Activated CD8-positive, alpha-beta memory T cell treated with anti-CD3 and anti-CD28 coated beads, Interleukin-2, amount 50 U/mL, for 48 hours (primary cell): Measurements from ENCODE around the gene C14orf119.

Source experiments
- DNase-seq: peaks from one replicate; pipeline ENCODE4 v3.0.0-alpha.2; 2020

The C14orf119 gene

DNA sequence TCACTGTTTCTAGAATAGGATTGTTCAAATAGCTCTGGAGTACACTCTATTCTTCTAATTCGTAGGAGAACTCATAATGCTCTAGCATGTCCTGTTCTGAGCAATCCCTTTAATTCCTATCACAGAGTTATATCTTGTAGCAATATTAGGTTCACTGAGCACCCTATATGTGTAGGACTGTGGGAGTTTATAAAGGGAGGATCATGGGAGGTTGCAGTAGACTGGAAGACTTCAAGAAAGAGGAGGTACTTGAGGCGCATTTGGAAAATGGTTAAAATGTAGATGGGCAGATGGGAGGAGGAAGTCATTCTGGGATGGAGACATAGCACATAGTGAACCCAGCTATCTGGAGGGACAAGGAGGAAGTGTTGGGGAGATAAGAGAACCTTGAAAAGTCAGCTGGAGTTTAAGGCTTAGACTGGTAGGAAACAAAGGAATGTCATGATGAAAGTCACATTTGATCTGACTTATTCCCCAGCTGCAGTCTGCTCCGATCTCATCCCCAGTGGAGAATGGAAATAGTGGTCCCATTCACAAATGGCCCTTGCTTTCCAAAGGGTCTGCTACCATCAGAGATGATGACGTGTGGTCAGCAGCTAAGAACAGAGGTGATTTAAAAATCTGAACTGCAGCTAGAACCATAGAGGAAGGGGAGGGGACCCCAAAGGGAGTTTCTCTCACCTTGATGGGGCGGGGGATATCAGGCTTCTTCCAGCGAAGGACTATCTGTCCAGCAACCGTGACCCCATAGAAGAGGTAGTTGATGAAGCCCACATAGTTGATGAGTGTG, 33.9 kb downstream of the C14orf119 start:
- DNase-seq = no peak

DNA sequence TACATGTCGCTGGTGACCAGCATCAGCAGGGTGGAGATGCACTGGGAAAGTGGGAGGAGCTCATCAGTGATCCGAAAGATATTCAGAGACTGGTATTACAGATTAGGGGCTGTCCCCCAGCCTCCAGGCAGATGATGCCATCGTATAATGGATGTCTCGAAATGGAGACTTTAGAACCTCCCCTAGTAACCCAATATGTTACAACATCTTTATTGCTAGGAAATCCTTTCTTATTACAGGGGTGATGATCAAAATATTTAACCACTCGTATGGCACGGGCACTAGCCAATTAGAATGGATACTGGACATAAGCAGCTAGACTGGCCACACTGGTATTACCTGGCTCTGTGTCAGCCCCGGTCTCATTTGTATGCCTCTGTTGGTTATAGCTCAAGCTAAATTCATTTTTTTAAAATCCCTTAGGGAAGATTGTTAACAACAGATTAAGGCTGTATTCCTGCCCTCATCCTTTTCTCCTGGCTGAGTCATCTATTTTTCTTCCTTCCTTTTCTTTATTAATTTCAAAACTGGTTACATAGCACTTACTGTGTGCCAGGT, 34.5 kb downstream of the C14orf119 start:
- no peak for DNase-seq

DNA sequence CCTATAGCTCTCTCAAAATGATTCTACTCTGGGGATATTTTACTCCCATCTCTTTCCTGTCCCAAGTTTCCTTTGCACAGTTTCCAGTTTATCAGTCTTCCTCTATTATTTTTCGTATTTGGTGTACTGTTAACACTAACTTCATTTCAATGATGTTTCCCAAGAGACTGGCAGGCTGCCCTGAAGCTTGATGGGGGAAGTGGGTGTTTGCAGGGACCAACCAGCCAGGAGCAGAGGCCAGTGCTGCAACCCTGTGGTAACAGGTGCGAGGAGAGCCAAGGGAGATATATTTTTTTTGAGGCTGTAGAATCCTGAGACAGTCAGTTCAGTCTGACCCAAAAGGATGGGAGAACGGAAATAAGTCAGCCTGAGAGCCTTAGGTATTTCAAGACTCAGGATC, 35.6 kb downstream of the C14orf119 start:
- no peak for DNase-seq

DNA sequence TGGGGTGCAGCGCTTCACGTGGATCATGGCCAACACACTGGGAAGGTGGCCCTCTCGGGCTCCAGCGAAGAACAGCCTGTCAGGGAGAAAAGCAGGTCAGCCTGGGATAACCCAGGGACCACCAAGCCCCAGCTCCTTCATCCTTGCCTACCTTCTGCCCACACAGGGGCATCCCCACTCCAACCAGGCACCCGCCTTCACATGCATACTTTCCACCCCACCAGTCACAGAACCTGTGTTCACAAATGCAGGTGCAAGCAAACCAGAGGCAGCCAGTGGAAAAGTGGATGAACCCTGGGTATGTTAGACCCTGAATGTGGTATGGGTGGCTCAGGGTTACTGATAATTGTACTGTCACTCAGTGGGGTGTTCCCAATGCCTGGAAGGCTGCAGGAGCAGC, 36.2 kb downstream of the C14orf119 start:
- no peak for DNase-seq

DNA sequence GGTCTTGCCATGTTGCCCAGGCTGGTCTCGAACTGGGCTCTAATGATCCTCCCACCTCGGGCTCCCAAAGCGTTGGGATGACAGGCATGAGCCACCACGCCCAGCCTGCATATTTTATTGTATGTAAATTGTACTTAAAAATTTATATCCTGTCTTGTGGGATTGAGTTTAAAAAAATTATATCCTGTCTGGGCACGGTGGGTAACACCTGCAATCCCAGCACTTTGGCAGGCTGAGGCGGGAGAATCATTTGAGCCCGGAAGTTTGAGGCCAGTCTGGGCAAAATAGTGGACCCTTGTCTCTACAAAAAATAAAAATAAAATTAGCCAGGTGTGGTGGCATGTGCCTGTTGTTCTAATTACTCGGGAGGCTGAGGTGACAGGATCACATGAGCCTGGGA, 37.7 kb downstream of the C14orf119 start:
- no peak for DNase-seq

GRCh38 chr14:23136566-23137133, 41.3 kb downstream of the C14orf119 start:
- DNase-seq = no peak

DNA sequence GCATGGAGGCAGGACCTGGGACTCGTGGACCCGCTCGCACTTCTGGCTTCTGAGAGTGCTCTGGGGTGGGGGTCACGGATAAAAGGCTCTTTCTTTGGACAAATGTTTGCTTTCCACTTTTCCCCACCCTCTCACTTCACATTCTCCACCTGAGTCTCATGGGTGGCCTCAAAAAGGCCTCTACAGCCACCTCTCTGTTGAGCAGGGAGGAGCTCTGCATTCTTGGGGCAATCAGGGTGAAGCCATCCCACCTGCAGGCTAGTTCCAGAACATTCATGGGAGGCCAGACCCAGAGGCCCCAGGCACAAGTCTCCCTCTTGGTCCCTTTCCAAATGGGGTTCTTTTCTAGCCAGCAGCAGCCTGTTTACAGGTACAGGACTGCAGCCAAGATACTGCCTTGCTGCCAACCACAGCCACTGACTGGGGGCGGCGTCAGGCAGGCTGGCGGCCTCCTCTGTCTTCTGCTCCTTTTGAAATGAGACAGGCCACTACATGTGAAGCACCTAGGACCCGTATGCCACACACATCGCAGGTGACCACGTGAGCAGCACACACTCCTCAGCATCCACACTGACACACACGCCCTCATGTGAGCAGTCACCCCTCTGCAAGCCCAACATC, 42.0 kb downstream of the C14orf119 start:
- DNase-seq = no peak

- DNase-seq = no peak
These were observed 42.7 kb downstream of the C14orf119 start for GRCh38 chr14:23137813-23138535.

DNA sequence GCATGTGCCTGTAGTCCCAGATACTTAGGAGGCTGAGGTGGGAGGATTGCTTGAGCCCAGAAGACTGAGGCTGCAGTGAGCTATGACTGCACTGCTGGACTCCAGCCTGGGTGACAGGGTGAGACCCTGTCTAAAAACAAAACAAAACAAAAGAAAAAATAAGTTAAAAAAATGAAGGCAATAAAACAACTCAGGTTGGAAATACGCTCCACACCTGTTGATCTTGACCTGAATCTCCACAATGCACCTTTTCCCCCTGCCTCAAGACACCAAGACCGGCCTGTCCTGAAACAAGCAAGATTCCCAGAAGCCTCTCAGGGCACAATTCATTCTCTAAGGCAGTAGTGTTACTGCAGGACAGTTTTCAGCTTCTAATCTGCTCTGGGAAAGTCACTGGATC, 44.6 kb downstream of the C14orf119 start:
- no peak for DNase-seq

DNA sequence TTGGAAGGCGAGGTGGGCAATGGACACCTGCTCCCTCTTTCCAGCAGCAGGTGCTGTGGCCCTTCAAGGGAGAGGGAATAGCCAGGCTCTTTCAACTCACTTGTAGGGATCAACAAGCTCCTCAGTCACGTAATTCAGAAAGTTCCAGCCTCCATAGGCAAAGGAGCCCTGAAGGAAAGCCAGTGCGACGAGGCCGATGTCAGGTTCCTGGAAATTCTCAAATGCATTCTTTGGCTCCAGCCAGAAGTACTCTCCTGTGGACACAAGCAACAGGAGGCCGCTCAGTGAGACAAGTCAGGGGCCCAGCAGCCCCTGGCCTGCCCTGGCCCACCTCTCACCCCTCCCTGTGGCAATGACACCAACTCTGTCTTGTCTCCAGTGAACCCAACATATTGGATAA, 45.1 kb downstream of the C14orf119 start:
- DNase-seq = no peak

GRCh38 chr14:23141706-23142444, 46.6 kb downstream of the C14orf119 start:
- no peak for DNase-seq

- no peak for DNase-seq
These were observed 47.5 kb downstream of the C14orf119 start for GRCh38 chr14:23142826-23143225.

- no peak for DNase-seq
These were observed 48.6 kb downstream of the C14orf119 start for GRCh38 chr14:23143911-23144310.

- no peak for DNase-seq
These were observed 50.6 kb downstream of the C14orf119 start for GRCh38 chr14:23145794-23146350.

DNA sequence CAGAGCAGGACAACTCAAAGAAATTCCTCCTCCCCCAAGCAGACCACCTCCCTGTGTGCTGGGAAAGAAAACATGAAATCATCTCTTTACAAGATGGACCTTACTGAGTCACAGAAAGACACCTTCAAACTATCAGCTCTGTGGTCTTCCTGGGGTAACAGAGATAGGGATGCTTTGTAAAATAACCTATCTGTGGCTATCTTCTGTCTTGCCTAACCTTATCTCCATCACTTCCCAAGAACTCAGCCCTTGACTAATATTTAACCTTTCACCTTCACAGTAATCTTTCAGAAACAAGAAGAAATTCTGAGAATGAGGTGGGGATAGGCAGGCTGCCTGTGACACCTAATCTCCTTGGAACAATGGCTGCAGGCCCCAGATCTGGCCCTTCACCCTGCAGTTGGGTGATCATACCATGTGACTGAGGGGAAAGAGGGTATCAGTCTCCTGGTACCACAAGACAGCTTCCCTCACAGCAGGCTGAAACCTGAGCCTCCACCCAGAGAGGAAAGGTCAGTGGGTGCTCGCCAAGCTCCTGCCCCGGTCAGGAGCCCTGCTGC, 51.1 kb downstream of the C14orf119 start:
- DNase-seq = no peak

- no peak for DNase-seq
These were observed 51.7 kb downstream of the C14orf119 start for GRCh38 chr14:23146980-23147379.

DNA sequence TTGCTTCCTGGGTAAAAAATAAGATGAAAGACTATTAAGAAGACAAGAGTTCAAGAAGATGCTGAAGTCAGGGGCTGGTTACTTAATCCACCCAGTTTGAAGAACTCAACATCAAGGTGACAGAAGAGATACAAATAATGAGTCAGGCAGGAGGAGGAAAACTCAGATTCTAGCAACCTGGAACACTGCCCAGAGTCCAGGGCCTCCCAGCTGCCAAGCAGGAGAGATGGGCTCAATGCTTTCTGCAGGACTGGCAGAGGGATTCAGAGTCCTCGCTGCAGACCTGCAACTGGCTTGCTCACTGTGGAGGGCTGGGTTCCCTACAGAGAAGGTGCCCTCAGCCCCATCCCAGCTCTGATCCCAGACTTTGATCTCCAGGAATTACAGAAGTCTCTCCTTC, 52.4 kb downstream of the C14orf119 start:
- DNase-seq = no peak

- no peak for DNase-seq
These were observed 53.4 kb downstream of the C14orf119 start for GRCh38 chr14:23148591-23149249.

- DNase-seq = no peak
These were observed 54.4 kb downstream of the C14orf119 start for GRCh38 chr14:23149745-23150144.
